Activated CD4-positive, CD25-positive, alpha-beta regulatory T cell treated with anti-CD3 and anti-CD28 coated beads, Interleukin-2, amount 50 U/mL, for 72 hours (primary cell): ENCODE measurements around the gene PCDHA7.
"Not testable (repeated sequence)": the region's sequence is repeated elsewhere in the genome, so short reads cannot be mapped to it uniquely, and the experiment has no call there.

Source experiments
- DNase-seq: peaks from one replicate; pipeline ENCODE4 v3.0.0; 2021

PCDHA7 gene, protein sequence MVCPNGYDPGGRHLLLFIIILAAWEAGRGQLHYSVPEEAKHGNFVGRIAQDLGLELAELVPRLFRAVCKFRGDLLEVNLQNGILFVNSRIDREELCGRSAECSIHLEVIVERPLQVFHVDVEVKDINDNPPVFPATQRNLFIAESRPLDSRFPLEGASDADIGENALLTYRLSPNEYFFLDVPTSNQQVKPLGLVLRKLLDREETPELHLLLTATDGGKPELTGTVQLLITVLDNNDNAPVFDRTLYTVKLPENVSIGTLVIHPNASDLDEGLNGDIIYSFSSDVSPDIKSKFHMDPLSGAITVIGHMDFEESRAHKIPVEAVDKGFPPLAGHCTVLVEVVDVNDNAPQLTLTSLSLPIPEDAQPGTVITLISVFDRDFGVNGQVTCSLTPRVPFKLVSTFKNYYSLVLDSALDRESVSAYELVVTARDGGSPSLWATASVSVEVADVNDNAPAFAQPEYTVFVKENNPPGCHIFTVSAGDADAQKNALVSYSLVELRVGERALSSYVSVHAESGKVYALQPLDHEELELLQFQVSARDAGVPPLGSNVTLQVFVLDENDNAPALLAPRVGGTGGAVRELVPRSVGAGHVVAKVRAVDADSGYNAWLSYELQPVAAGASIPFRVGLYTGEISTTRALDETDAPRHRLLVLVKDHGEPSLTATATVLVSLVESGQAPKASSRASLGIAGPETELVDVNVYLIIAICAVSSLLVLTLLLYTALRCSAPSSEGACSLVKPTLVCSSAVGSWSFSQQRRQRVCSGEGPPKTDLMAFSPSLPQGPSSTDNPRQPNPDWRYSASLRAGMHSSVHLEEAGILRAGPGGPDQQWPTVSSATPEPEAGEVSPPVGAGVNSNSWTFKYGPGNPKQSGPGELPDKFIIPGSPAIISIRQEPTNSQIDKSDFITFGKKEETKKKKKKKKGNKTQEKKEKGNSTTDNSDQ

DNA sequence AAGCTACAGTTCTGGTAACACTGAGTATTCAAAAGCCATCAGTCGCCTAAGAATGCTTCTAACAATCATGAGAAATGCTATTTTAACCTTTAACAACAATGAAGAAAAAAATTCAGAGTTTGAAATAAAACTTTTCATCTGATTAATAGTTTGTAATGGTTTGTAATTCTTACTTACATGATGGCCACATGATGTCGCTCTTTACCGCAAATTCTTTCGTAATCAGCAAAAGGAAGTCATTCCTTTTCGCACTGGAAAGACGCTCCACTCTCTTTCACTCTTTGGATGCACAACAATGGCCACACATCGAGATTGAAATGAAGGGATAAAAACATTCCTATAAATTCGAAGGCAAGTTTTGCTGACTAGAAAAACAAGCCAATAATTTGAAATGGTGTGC, at the start of gene PCDHA7:
PCDHA7 (plus strand) TSS at position 277 of the 400 bp plus-strand sequence; CDS start at position 392, 115 bp downstream.
- DNase-seq: no peak

GRCh38 chr5:140785905-140786686, 48.0 kb upstream of the PCDHA7 start, which contains the start of gene PCDHA1:
TSS of gene PCDHA1 (plus strand) at chr5:140786140.
- no peak for DNase-seq

- not testable (repeated sequence) for DNase-seq
These were observed 46.6 kb upstream of the PCDHA7 start for GRCh38 chr5:140787422-140787821.

DNA sequence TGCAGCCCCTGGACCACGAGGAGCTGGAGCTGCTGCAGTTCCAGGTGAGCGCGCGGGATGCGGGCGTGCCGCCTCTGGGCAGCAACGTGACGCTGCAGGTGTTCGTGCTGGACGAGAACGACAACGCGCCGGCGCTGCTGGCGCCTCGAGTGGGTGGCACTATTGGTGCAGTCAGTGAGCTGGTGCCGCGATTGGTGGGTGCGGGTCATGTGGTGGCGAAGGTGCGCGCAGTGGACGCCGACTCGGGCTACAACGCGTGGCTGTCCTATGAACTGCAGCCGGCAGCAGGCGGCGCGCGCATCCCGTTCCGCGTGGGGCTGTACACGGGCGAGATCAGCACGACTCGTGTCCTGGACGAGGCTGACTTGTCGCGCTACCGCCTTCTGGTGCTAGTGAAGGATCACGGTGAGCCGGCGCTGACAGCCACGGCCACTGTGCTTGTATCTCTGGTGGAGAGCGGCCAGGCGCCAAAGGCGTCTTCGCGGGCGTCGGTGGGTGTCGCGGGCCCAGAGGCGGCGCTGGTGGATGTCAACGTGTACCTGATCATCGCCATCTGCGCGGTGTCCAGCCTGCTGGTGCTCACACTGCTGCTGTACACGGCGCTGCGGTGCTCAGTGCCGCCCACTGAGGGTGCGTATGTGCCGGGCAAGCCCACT, 46.1 kb upstream of the PCDHA7 start:
- DNase-seq: not testable (repeated sequence)

GRCh38 chr5:140791089-140791488, 43.0 kb upstream of the PCDHA7 start:
- no peak for DNase-seq

- no peak for DNase-seq
These were observed 39.3 kb upstream of the PCDHA7 start, which contains the start of gene PCDHA2 for GRCh38 chr5:140794595-140795258. TSS of gene PCDHA2 (plus strand) at chr5:140794852.

DNA sequence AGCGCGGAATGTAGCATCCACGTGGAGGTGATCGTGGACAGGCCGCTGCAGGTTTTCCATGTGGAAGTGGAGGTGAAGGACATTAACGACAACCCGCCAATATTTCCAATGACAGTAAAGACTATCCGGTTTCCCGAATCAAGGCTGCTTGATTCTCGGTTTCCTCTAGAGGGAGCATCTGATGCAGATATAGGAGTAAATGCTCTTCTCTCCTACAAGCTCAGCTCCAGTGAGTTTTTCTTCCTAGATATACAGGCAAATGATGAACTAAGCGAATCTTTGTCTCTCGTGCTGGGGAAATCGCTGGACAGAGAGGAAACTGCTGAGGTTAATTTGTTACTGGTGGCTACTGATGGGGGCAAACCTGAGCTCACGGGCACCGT, 38.8 kb upstream of the PCDHA7 start:
- DNase-seq: no peak

DNA sequence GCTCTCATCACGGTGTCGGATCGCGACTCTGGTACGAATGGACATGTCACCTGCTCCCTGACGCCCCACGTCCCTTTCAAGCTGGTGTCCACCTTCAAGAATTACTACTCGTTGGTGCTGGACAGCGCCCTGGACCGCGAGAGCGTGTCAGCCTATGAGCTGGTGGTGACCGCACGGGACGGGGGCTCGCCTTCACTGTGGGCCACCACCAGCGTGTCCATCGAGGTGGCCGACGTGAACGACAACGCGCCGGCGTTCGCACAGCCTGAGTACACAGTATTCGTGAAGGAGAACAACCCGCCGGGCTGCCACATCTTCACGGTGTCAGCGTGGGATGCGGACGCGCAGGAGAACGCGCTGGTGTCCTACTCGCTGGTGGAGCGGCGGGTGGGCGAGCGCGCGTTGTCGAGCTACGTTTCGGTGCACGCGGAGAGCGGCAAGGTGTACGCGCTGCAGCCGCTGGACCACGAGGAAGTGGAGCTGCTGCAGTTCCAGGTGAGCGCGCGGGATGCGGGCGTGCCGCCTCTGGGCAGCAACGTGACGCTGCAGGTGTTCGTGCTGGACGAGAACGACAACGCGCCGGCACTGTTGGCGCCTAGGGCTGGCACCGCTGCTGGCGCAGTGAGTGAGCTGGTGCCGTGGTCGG, 37.9 kb upstream of the PCDHA7 start:
- DNase-seq: not testable (repeated sequence)

- no peak for DNase-seq
These were observed 37.4 kb upstream of the PCDHA7 start for GRCh38 chr5:140796718-140797095.

GRCh38 chr5:140800816-140801493, 33.1 kb upstream of the PCDHA7 start, which contains the start of gene PCDHA3:
TSS of gene PCDHA3 (plus strand) at chr5:140801057.
- DNase-seq: no peak

GRCh38 chr5:140801494-140801841, 32.6 kb upstream of the PCDHA7 start:
- DNase-seq: no peak

GRCh38 chr5:140802381-140802780, 31.7 kb upstream of the PCDHA7 start:
- not testable (repeated sequence) for DNase-seq

DNA sequence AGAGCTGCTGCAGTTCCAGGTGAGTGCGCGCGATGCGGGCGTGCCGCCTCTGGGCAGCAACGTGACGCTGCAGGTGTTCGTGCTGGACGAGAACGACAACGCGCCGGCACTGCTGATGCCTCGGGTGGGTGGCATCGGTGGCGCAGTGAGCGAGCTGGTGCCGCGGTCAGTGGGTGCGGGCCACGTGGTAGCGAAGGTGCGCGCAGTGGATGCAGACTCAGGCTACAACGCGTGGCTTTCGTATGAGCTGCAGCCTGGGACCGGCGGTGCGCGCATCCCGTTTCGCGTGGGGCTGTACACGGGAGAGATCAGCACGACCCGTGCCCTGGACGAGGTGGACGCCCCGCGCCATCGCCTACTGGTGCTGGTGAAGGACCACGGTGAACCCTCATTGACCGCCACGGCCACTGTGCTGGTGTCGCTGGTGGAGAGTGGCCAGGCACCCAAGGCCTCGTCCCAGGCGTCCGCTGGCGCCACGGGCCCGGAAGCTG, 31.2 kb upstream of the PCDHA7 start:
- DNase-seq: no peak

DNA sequence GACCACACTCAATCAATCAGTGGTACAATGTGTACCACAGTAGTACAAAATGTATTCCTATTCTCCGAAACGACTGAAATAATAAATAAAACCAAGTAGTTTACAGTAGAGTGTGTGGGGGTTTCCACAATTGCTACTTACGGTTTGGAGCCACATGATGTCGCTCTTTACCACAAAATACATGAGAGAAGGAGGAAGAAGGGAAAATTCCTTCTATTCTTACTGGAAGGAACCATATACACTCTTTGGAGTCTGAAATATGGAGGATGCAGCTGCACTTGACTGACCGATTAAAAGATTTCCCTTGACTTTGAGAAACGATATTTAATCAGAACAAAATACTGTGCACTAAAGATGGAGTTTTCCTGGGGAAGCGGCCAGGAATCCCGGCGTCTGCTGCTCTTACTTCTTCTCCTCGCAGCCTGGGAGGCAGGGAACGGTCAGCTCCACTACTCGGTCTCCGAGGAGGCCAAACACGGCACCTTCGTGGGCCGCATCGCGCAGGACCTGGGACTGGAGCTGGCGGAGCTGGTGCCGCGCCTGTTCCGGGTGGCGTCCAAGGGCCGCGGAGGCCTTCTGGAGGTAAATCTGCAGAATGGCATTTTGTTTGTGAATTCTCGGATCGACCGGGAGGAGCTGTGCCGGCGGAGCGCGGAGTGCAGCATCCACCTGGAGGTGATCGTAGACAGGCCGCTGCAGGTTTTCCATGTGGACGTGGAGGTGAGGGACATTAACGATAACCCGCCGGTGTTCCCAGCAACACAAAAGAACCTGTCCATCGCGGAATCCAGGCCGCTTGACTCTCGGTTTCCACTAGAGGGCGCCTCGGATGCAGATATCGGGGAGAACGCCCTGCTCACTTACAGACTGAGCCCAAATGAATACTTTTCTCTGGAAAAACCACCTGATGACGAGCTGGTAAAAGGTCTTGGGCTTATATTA, 27.0 kb upstream of the PCDHA7 start, which contains the start of gene PCDHA4:
PCDHA4 (plus strand) TSS at position 235 of the 942 bp plus-strand sequence.
- DNase-seq: no peak

- not testable (repeated sequence) for DNase-seq
These were observed 25.7 kb upstream of the PCDHA7 start for GRCh38 chr5:140808241-140808888.

DNA sequence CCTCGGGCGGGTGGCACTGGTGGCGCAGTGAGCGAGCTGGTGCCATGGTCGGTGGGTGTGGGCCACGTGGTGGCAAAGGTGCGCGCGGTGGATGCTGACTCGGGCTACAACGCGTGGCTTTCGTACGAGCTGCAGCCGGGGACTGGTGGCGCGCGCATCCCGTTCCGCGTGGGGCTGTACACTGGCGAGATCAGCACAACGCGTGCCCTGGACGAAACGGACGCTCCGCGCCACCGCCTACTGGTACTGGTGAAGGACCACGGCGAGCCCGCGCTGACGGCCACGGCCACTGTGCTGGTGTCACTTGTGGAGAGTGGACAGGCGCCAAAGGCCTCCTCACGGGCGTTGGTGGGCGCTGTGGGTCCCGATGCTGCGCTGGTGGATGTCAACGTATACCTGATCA, 25.2 kb upstream of the PCDHA7 start:
- no peak for DNase-seq

DNA sequence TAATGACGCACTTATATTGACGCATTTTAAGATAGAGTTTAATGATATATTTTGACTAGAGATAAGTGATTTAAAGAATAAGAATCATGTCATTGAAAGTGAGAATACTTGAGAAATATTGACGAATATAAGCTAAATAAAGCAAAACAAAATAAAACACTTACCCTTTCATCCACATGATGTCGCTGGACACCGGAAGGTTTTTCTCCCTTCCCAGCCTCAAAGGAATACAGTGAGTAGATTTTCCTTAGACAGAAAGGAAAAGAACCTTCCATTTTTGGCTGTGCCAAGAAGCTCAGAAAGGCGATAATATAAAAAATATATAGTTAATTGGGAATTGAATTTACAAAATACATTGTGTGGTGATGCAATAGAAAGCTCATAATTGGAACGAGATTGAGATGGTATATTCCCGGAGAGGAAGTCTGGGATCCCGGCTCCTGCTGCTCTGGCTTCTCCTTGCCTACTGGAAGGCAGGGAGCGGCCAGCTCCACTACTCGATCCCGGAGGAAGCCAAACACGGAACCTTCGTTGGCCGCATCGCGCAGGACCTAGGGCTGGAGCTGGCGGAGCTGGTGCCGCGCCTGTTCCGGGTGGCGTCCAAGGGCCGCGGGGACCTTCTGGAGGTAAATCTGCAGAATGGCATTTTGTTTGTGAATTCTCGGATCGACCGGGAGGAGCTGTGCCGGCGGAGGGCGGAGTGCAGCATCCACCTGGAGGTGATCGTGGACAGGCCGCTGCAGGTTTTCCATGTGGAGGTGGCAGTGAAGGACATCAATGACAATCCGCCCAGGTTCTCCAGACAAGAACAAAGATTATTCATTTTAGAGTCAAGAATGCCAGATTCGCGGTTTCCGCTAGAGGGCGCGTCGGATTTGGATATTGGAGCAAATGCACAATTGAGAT, 12.4 kb upstream of the PCDHA7 start, which contains the start of gene PCDHA5:
PCDHA5 (plus strand) TSS at position 239 of the 906 bp plus-strand sequence.
- DNase-seq: no peak
